Muscle layer of duodenum (tissue), 2 donors: ENCODE results near the gene CCDC7.
"Not testable (repeated sequence)": the region's sequence is repeated elsewhere in the genome, so short reads cannot be mapped to it uniquely, and the experiment has no call there.

ENCODE experiments used
- H3K27ac ChIP-seq: one replicate; pipeline ENCODE4 v1.7.0; 2013; ENCODE audit warnings: mild to moderate bottlenecking, low read length
- H3K27me3 ChIP-seq: one replicate; pipeline ENCODE4 v1.7.0; 2013; ENCODE audit warnings: low read depth, mild to moderate bottlenecking, control low read depth, low read length
- H3K36me3 ChIP-seq, 2 donors: one replicate each; pipeline ENCODE4 v1.7.0; 2013; ENCODE audit warnings: low read length in 2 of 2, control low read depth in 1 of 2, mild to moderate bottlenecking in 1 of 2; ENCODE audit not compliant: insufficient read depth in 2 of 2, control insufficient read depth in 1 of 2
- H3K4me1 ChIP-seq, 2 donors: one replicate each; pipeline ENCODE4 v1.7.0; 2013; ENCODE audit warnings: low read length in 2 of 2, mild to moderate bottlenecking in 2 of 2, control low read depth in 1 of 2, moderate library complexity in 1 of 2; ENCODE audit not compliant: insufficient read depth in 2 of 2, control insufficient read depth in 1 of 2
- H3K4me3 ChIP-seq, 2 donors: one replicate each; pipeline ENCODE4 v1.7.0; 2013; ENCODE audit warnings: low read length in 2 of 2, low read depth in 1 of 2, mild to moderate bottlenecking in 1 of 2
- H3K9me3 ChIP-seq, 2 donors: one replicate each; pipeline ENCODE4 v1.7.0; 2013; ENCODE audit warnings: low read length in 2 of 2, control low read depth in 1 of 2, mild to moderate bottlenecking in 1 of 2; ENCODE audit not compliant: control insufficient read depth in 1 of 2
- donor health status: healthy.

Gene CCDC7

GRCh38 chr10:32454148-32454547 is 8.2 kb downstream of the CCDC7 start:
- Histone ChIP-seq H3K4me3 (no peak overlapping the region), H3K36me3 (peaks cover 9 to 16% of the 10 kb centered on the region in 2 donors), H3K9me3 (no peaks in the 10 kb centered on the region), H3K4me1 (no peaks in the 10 kb centered on the region), H3K27me3 (no peaks in the 10 kb centered on the region), H3K27ac (no peak overlapping the region)

GRCh38 chr10:32459051-32459698 is 13.2 kb downstream of the CCDC7 start:
- peaks cover 7 to 11% of the 10 kb centered on the region in 2 donors for H3K36me3 ChIP-seq
- no peak overlapping the region for H3K27ac ChIP-seq
- no peaks in the 10 kb centered on the region for H3K4me1 ChIP-seq
- no peaks in the 10 kb centered on the region for H3K9me3 ChIP-seq
- H3K27me3 ChIP-seq, result no peaks in the 10 kb centered on the region
- no peak overlapping the region for H3K4me3 ChIP-seq

- Histone ChIP-seq H3K9me3 (no peaks in the 10 kb centered on the region), H3K36me3 (peaks cover 8 to 9% of the 10 kb centered on the region in 2 donors), H3K4me1 (no peaks in the 10 kb centered on the region), H3K27ac (no peak overlapping the region), H3K27me3 (no peaks in the 10 kb centered on the region), H3K4me3 (no peak overlapping the region)
These were observed 15.3 kb downstream of the CCDC7 start for GRCh38 chr10:32461203-32461602.

GRCh38 chr10:32471232-32471631 is 25.3 kb downstream of the CCDC7 start:
- H3K9me3 ChIP-seq, result no peaks in the 10 kb centered on the region
- H3K4me1 ChIP-seq, result no peaks in the 10 kb centered on the region
- no peaks in the 10 kb centered on the region for H3K27me3 ChIP-seq
- no peak overlapping the region for H3K27ac ChIP-seq
- H3K36me3 ChIP-seq, result peaks cover 16 to 32% of the 10 kb centered on the region in 2 donors
- no peak overlapping the region for H3K4me3 ChIP-seq

- peaks cover 4 to 7% of the 10 kb centered on the region in 2 donors for H3K9me3 ChIP-seq
- H3K4me3 ChIP-seq, result no peak overlapping the region
- no peaks in the 10 kb centered on the region for H3K27me3 ChIP-seq
- H3K4me1 ChIP-seq, result no peaks in the 10 kb centered on the region
- peaks cover 10 to 50% of the 10 kb centered on the region in 2 donors for H3K36me3 ChIP-seq
- H3K27ac ChIP-seq, result no peak overlapping the region
These were observed 31.6 kb downstream of the CCDC7 start for GRCh38 chr10:32477499-32477898.

- no peaks in the 10 kb centered on the region for H3K4me1 ChIP-seq
- no peak overlapping the region for H3K4me3 ChIP-seq
- H3K27ac ChIP-seq, result no peak overlapping the region
- no peaks in the 10 kb centered on the region for H3K27me3 ChIP-seq
- peaks cover 0 to 35% of the 10 kb centered on the region in 2 donors for H3K36me3 ChIP-seq
- H3K9me3 ChIP-seq, result peaks cover 4 to 7% of the 10 kb centered on the region in 2 donors
These were observed 35.7 kb downstream of the CCDC7 start for GRCh38 chr10:32481606-32482005.

GRCh38 chr10:32483019-32483502 is 37.1 kb downstream of the CCDC7 start:
- peaks cover 0 to 30% of the 10 kb centered on the region in 2 donors for H3K36me3 ChIP-seq
- not testable (repeated sequence) for H3K4me1 ChIP-seq, H3K27ac ChIP-seq

GRCh38 chr10:32488038-32488437 is 42.1 kb downstream of the CCDC7 start:
- not testable (repeated sequence) for H3K27me3 ChIP-seq, H3K9me3 ChIP-seq, H3K4me3 ChIP-seq, H3K27ac ChIP-seq, H3K4me1 ChIP-seq
- peaks cover 8 to 12% of the 10 kb centered on the region in 2 donors for H3K36me3 ChIP-seq

More at GRCh38 chr10:32483019-32483502, 37.1 kb downstream of the CCDC7 start:
- H3K9me3 ChIP-seq, H3K4me3 ChIP-seq, H3K27me3 ChIP-seq: not testable (repeated sequence)

GRCh38 chr10:32489158-32489557 is 43.2 kb downstream of the CCDC7 start:
- Histone ChIP-seq H3K9me3 (no peaks in the 10 kb centered on the region), H3K4me1 (no peaks in the 10 kb centered on the region), H3K27me3 (no peaks in the 10 kb centered on the region), H3K36me3 (peaks cover 8 to 12% of the 10 kb centered on the region in 2 donors), H3K4me3 (no peak overlapping the region), H3K27ac (no peak overlapping the region)

- Histone ChIP-seq H3K9me3 (no peaks in the 10 kb centered on the region), H3K27me3 (no peaks in the 10 kb centered on the region), H3K4me3 (no peak overlapping the region), H3K27ac (no peak overlapping the region), H3K4me1 (no peaks in the 10 kb centered on the region), H3K36me3 (peaks cover 8 to 12% of the 10 kb centered on the region in 2 donors)
These were observed 44.0 kb downstream of the CCDC7 start for GRCh38 chr10:32489901-32490300.

- H3K4me1 ChIP-seq, H3K27me3 ChIP-seq, H3K27ac ChIP-seq, H3K36me3 ChIP-seq, H3K4me3 ChIP-seq, H3K9me3 ChIP-seq: not testable (repeated sequence)
These were observed 48.6 kb downstream of the CCDC7 start for GRCh38 chr10:32494562-32494961.

- not testable (repeated sequence) for H3K27ac ChIP-seq, H3K9me3 ChIP-seq, H3K27me3 ChIP-seq, H3K4me3 ChIP-seq, H3K4me1 ChIP-seq
- H3K36me3 ChIP-seq, result peaks cover 0 to 10% of the 10 kb centered on the region in 2 donors
These were observed 54.2 kb downstream of the CCDC7 start for GRCh38 chr10:32500136-32500535.
